Hematopoietic multipotent progenitor cell treated with erythropoietin and hydrocortisone succinate and interleukin-3 and kit ligand, for 17 days (in vitro differentiated cells): ENCODE measurements around the gene TM9SF4.
"Not testable (repeated sequence)": the region's sequence is repeated elsewhere in the genome, so short reads cannot be mapped to it uniquely, and the experiment has no call there.

ENCODE experiments used
- DNase-seq: peaks from one replicate; pipeline ENCODE4 v3.0.0-alpha.2; 2015; ENCODE audit warnings: low spot score

TM9SF4 gene

GRCh38 chr20:32157611-32158010 is 48.1 kb downstream of the TM9SF4 start:
- DNase-seq: no peak

DNA sequence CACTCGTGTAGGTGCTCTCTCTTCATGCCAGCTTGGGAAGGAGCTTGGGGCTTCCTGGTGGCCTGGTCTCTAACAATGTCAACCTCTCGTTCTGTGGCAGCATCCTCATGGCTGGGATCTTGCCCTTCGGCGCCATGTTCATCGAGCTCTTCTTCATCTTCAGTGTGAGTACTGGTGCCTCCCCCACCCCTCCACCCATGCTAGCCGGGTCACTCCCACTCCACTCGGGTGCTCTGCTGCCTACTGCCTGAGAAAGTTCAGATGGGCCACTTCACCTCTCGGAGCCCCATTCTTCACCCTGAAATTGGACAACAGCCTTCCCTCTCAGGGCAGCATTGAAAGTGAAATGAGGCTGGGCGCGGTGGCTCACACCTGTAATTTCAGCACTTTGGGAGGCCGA is 48.8 kb downstream of the TM9SF4 start:
- DNase-seq: no peak

- no peak for DNase-seq
Measured at GRCh38 chr20:32158943-32159660, 49.6 kb downstream of the TM9SF4 start.

DNA sequence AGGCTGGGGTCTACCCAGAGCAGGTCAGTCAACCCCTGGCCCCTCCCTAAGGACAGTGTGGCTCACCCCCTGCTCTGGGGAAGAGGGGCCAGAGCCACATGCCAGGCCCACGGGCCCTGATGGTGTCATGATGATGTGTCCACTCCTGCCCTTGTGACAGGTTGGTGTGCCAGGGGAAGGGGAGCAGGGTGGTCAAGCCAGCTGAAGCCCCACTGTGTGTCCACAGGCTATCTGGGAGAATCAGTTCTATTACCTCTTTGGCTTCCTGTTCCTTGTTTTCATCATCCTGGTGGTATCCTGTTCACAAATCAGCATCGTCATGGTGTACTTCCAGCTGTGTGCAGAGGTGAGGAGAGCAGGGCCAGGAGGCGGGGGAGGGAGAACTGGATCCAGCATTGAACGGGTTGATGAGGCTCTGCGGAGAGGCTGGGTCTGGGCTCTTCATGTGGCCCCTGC is 50.3 kb downstream of the TM9SF4 start:
- DNase-seq: no peak

- no peak for DNase-seq
Measured at GRCh38 chr20:32160341-32160740, 50.8 kb downstream of the TM9SF4 start.

GRCh38 chr20:32162351-32162750 is 52.8 kb downstream of the TM9SF4 start:
- DNase-seq: no peak

DNA sequence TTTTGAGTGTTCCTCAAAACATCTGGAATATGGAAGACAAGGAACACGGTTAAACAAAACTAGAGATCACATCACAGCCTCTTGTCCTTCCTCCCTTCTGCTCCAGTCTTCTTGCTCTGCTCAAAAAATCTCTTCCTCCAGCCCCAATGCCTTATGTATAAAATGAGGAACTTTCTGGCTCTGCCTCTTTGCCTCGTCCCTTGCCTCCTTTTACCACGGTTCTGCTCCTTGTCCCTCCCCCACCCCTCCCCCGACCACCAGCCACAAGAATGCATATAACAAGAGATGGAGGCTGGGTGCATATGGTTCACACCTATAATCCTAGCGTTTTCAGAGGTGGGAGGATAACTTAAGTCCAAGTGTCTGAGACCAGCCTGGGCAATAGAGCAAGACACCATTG is 54.4 kb downstream of the TM9SF4 start:
- DNase-seq: no peak

GRCh38 chr20:32164984-32165735 is 55.6 kb downstream of the TM9SF4 start:
- no peak for DNase-seq

DNA sequence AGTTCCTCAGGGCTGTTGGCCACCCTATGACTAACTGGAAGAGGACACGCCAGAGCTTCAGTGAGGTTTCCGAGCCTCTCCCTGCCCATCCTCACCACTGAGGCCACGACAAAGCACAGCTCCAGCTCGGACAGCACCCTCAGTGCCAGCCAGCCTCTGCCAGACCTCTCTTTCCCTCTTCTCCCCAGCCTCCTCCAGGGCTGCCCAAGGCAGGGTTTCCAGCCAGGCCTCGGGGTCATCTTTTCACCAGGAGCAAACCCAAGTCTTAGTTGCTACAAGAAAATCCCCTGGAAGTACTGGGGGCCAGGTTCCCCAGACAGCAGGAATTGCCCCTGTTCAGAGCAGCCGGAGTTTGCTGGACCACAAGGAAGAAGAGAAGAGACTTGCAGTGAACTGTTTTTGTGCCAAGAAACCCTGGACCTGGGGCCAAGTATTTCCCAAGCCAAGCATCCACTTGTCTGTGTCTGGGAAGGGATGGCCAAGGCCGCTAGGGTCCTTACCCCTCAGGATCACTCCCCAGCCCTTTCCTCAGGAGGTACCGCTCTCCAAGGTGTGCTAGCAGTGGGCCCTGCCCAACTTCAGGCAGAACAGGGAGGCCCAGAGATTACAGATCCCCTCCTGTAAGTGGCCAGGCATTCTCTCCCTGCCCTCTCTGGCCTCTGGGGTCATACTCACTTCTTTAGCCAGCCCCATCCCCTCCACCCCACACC is 56.5 kb downstream of the TM9SF4 start:
- DNase-seq: no peak

- DNase-seq: no peak
Measured at GRCh38 chr20:32167552-32167951, 58.0 kb downstream of the TM9SF4 start.

DNA sequence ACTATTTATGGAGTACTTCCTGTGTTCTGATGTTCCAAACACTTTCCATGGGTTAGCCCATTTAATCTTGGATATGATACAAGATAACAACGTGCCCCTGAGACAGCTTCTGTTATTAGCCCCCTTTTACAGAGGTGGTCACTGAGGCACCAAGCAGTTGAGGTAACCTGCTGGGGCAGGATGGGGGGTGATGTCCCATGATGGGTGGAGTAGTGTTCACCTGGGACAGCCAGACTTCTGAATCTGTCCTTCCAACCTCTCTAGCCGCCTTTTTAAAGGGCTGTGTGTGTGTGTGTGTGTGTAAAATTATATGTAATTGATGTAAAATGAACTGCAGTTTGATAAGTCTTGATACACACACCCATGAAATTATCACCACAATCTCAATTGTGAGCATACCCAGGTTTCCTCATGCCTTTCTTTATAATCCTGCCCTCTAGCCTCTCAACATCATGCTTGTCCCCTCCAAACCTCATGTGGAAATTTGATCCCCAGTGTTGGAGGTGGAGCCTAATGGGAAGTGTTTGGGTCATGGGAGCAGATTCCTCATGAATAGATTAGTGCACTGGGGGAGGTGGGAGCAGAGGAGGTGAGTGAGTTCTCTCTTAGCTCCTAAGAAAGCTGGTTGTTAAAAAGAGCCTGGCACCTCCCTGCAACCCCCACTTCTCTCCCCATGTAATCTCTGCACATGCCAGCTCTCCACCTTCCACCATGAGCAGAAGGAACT is 58.8 kb downstream of the TM9SF4 start:
- no peak for DNase-seq

DNA sequence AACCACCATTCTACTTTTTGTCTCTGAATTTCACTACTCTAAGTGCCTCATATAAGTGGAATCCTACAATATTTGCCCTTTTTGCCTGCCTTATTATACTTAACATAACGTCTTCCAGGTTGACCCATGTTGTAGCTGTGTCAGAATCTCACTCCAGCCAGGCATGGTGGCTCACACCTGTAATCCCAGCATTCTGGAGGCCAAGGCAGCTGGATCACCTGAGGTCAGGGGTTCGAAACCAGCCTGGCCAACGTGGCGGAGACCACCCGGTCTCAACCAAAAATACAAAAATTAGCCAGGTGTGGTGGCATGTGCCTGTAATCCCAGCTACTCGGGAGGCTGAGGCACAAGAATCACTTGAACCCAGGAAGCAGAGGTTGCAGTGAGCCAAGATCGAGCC is 68.2 kb downstream of the TM9SF4 start:
- DNase-seq: not testable (repeated sequence)

- DNase-seq: no peak
Measured at GRCh38 chr20:32179515-32179914, 70.0 kb downstream of the TM9SF4 start.

DNA sequence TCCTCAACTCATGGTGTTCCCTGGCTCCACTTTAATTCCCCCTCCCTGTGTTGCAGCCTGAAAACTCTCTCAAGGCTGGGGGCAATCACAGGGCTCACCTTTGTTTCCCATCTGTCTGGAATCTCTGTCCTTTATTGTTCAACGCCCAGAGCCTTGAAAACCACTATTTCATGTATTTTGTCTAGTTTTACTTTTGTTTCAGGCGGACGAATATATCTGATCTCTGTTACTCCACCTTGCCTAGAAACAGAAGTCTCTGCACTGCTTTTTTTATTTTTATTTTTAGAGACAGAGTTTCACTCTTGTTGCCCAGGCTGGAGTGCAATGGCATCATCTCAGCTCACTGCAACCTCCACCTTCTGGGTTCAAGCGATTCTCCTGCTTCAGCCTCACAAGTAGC is 70.4 kb downstream of the TM9SF4 start:
- no peak for DNase-seq

DNA sequence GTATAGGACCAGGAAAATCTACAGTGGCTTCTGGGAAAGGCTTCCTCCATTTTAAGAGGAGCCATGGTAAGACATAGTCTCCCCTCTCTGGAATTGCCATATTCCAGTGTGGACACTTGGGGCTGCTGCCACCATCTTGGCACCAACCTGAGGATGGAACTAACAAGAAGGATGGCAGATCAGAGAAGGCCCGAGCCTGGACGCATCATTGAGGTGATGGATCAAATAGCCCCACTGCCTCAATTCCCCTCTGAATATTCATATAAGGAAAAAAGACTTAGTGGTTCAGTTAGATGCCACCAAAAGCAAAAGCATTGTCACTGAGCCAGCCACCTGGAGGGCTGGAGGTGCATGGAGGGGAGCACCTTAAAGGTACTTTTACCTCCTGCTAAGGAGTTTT is 72.1 kb downstream of the TM9SF4 start:
- no peak for DNase-seq

DNA sequence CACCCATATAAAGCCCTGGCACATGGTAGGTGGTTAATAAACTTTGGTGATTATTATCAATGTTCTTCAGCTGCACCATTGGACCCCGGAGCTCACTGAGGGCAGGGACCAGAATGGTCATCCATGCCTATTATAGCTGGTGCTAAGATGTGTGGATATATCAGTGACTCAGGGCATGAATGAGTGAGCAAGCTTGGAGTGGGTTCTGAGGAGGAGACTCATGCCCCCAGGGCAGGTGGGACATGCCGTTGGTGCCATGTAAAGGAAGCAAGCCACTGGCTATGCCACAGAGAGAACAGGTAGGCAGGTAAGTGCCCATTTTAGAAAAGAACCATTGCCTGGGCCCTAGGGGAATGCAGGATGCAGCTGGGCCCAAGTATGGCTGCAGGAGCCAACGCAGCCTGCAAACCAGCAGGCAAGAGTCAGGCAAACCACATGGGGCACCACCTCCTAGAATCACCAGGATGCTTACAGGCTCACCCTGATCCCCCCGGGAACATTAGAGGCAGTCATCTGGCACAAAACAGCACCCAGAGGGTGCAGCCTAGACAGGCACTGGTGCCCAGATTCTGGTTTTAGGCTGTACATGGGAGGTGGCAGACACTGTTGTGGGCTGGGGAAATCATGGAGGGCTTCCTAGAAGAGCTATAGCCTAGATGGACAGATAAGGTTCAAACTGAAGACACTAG is 74.6 kb downstream of the TM9SF4 start:
- no peak for DNase-seq

DNA sequence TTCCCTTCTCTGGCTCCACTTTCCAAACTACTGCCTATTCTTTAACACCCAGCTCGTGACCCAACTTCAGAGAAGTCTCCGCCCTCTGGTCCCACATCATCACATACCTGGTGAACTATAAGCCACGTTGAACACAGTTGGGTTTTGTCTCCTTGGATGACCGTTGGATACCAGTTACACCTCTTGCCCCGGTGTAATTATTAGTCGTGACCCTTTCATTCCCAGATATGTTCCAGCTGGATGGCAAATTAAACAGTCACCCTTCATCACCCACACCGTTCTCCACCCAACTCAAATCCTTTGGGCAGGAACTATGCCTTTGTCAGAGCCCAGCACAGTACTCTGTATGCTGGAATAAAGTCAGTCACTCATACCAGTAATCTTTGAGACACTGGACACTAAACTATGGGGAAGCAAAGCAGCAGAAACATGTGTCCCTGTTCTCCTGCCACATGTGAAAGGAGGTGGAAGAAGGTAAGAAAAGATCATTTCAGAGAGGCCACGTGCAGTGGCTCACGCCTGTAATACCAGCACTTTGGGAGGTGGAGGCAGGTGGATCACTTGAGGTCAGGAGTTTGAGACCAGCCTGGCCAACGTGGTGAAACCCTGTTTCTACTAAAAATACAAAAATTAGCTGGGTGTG is 75.6 kb downstream of the TM9SF4 start:
- DNase-seq: no peak

- DNase-seq: no peak
Measured at GRCh38 chr20:32186506-32186905, 77.0 kb downstream of the TM9SF4 start.

- no peak for DNase-seq
Measured at GRCh38 chr20:32188376-32189122, 79.0 kb downstream of the TM9SF4 start.

DNA sequence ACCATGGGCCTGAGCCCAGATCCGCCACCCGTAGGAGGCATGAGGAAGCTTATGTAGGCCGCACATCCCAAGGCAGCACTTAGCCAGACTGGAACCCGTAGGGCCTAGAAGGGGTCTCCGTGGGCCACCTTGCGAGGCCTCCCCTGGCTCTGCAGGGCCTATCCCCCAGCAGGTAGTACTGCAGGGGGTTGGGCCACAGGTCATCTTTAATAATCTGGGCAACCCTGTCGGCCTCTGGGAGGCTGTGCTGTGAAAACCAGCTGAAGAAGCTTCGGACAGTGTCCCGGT is 79.6 kb downstream of the TM9SF4 start:
- DNase-seq: no peak
